Measurements from ENCODE around the gene JAZF1. TPM values are rescaled to one million over a fixed set of nuclear protein-coding genes. Genes with fewer than 3 reads are reported as not detected.

JAZF1 gene
- total RNA-seq, 1 experiment from 2014 or later: 9.1 TPM

DNA sequence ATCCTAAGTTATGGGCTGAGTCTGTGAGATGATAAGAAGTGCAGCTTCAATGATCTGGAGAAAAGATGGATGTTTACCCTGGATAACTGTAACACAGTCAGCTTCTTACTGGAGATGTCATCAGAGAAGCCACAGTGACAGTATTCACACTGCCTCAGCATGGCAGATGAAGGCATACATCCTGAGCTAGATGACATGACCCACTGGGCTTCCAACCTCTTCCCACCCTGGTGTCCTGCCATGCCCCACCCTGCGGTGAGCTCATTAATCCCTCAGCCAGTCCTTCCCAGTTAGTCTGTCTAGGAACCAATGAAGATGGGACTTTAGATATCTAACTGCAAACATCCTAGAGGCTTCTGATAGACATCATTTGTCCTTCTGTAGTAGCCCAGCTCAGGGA is 226.8 kb downstream of the JAZF1 start:
- Histone ChIP-seq H3K4me1 (ENCODE audit: insufficient read depth, low read length) (no peaks in the 10 kb centered on the region), H3K9ac (ENCODE audit: extremely low read depth, insufficient read length, low read length) (no peak overlapping the region), H3K18ac (ENCODE audit: insufficient read length, low read depth, low read length) (no peak overlapping the region), H4K5ac (ENCODE audit: insufficient read length, low read depth, low read length) (no peak overlapping the region), H3K79me1 (ENCODE audit: insufficient read depth, low read depth, low read length, poor library complexity, severe bottlenecking) (no peaks in the 10 kb centered on the region), H3K79me2 (ENCODE audit: insufficient read depth, low read length) (no peaks in the 10 kb centered on the region), H2BK5ac (ENCODE audit: insufficient read length, low read length) (no peak overlapping the region), H4K91ac (ENCODE audit: insufficient read length, low read depth, low read length) (no peak overlapping the region), H3K14ac (ENCODE audit: insufficient read depth, low read length) (no peak overlapping the region), H2AK5ac (ENCODE audit: insufficient read length, low read length) (no peak overlapping the region), H3K27ac (ENCODE audit: insufficient read length, low read depth, low read length) (no peak overlapping the region), H3K27me3 (ENCODE audit: insufficient read depth, low read length) (no peaks in the 10 kb centered on the region), H2BK120ac (ENCODE audit: low read depth, low read length, poor library complexity, severe bottlenecking) (no peak overlapping the region), H3T11ph (ENCODE audit: low read length) (no peak overlapping the region), H3K23ac (ENCODE audit: insufficient read length, low read depth, low read length) (no peak overlapping the region), H3K23me2 (ENCODE audit: insufficient read length, low read depth, low read length, poor library complexity, severe bottlenecking) (no peaks in the 10 kb centered on the region), H2AFZ (ENCODE audit: low read length) (no peak overlapping the region), H2BK20ac (ENCODE audit: low read depth, low read length, poor library complexity, severe bottlenecking) (no peak overlapping the region), H3K4ac (ENCODE audit: low read depth, low read length) (no peak overlapping the region), H2BK15ac (ENCODE audit: low read depth, low read length) (no peak overlapping the region), H3K4me2 (ENCODE audit: insufficient read depth, insufficient read length, low read length) (no peak overlapping the region), H2BK12ac (ENCODE audit: insufficient read length, low read depth, low read length) (no peak overlapping the region), H3K56ac (ENCODE audit: insufficient read length, low read depth, low read length) (no peak overlapping the region), H4K8ac (replicated peaks; ENCODE audit: insufficient read length, low read depth, low read length) (no peak overlapping the region), H3K9me3 (ENCODE audit: control insufficient read depth, low read depth, low read length) (no peaks in the 10 kb centered on the region), H4K20me1 (ENCODE audit: control insufficient read depth, insufficient read depth, insufficient read length) (no peaks in the 10 kb centered on the region)
- no peaks in the 10 kb centered on the region for H3K36me3 Mint-ChIP-seq (ENCODE audit: insufficient read depth in 1 of 3, low read depth in 3 of 3)
- no peaks in the 10 kb centered on the region for H3K27me3 Mint-ChIP-seq (ENCODE audit: low read depth)
- no peak overlapping the region for H3K27ac Mint-ChIP-seq
- DNase-seq: no peak
- peaks cover 2 to 8% of the 10 kb centered on the region in 2 experiments; a peak in 3 of 4 replicates for H3K4me1 Mint-ChIP-seq
- no peak overlapping the region for H3K4me3 Mint-ChIP-seq
- WGBS (ENCODE audit: extremely low coverage, insufficient read length, low lambda C conversion rate): no CpG with 5 or more reads among the region's 1 CpG
- TF ChIP-seq, protein P1, sequence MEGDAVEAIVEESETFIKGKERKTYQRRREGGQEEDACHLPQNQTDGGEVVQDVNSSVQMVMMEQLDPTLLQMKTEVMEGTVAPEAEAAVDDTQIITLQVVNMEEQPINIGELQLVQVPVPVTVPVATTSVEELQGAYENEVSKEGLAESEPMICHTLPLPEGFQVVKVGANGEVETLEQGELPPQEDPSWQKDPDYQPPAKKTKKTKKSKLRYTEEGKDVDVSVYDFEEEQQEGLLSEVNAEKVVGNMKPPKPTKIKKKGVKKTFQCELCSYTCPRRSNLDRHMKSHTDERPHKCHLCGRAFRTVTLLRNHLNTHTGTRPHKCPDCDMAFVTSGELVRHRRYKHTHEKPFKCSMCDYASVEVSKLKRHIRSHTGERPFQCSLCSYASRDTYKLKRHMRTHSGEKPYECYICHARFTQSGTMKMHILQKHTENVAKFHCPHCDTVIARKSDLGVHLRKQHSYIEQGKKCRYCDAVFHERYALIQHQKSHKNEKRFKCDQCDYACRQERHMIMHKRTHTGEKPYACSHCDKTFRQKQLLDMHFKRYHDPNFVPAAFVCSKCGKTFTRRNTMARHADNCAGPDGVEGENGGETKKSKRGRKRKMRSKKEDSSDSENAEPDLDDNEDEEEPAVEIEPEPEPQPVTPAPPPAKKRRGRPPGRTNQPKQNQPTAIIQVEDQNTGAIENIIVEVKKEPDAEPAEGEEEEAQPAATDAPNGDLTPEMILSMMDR (conservative IDR thresholded peaks at IDR 0.05): no peak
- no peaks in the 10 kb centered on the region for H3K9me3 Mint-ChIP-seq
